Tibial artery (tissue), 4 donors: ENCODE measurements around the gene RAP1GAP.

Experiments used
- DNase-seq, 2 donors: peaks; one replicate each; pipeline ENCODE4 v3.0.0-alpha.2; 2019
- H3K27ac ChIP-seq, 2 donors: fragments of 200-600 bp; sonication (generic) in 1 of 2; 1 replicate in 1 of 2; 2 replicates in 1 of 2; pipeline ENCODE4 v1.5.1; 2018 to 2019; ENCODE audit warnings: mild to moderate bottlenecking in 1 of 2
- H3K27me3 ChIP-seq, 2 donors: fragments of 200-600 bp; sonication (generic) in 1 of 2; one replicate each; pipeline versions ENCODE4 v1.5.1 to v1.6.0; 2016 to 2019
- H3K36me3 ChIP-seq, 3 donors: fragments of 200-600 bp; sonication (generic) in 2 of 3; one replicate each; pipeline ENCODE4 v1.5.1; 2016 to 2019; ENCODE audit warnings: mild to moderate bottlenecking in 2 of 3
- H3K4me1 ChIP-seq, 4 donors: fragments of 200-600 bp; sonication (generic) in 2 of 4; 1 replicate in 3 of 4; 2 replicates in 1 of 4; pipeline ENCODE4 v1.5.1; 2016 to 2019
- H3K4me3 ChIP-seq, 2 donors: fragments of 200-600 bp; sonication (generic) in 1 of 2; 1 replicate in 1 of 2; 2 replicates in 1 of 2; pipeline ENCODE4 v1.5.1; 2018 to 2019; ENCODE audit warnings: mild to moderate bottlenecking in 2 of 2
- H3K9me3 ChIP-seq, 3 donors: fragments of 200-600 bp; sonication (generic) in 1 of 3; one replicate each; pipeline ENCODE4 v1.5.1; 2016 to 2019
- CTCF ChIP-seq, 2 experiments: fragments of 200-600 bp in 1 of 2; fragments of 450-650 bp in 1 of 2; IDR thresholded peaks; one replicate each; pipeline ENCODE4 v1.5.1; 2017 to 2019; ENCODE audit warnings: antibody characterized with exemption in 2 of 2, mild to moderate bottlenecking in 1 of 2, moderate library complexity in 1 of 2
- intact Hi-C: fragments of 100-400 bp; cut with DNase I; formaldehyde crosslinking; loops from one replicate; pipeline ENCODE4 v1.15.0; 2023; ENCODE audit warnings: low total_unique reads

Gene RAP1GAP

GRCh38 chr1:21649315-21649714 lies 19.8 kb downstream of the RAP1GAP start:
- intact Hi-C loops, result no loop called here
- H3K36me3 ChIP-seq, result no peaks in the 10 kb centered on the region
- no peak for TF ChIP-seq CTCF (IDR thresholded peaks at IDR 0.05)
- H3K27ac ChIP-seq, result no peak overlapping the region
- no peak overlapping the region for H3K4me3 ChIP-seq
- no peak for DNase-seq
- peaks cover 0 to 79% of the 10 kb centered on the region in 2 donors for H3K27me3 ChIP-seq
- no peaks in the 10 kb centered on the region for H3K9me3 ChIP-seq
- H3K4me1 ChIP-seq, result peaks cover 0 to 20% (median 10%) of the 10 kb centered on the region in 4 donors

GRCh38 chr1:21648791-21649190 lies 20.4 kb downstream of the RAP1GAP start:
- Histone ChIP-seq H3K27me3 (peaks cover 0 to 84% of the 10 kb centered on the region in 2 donors), H3K4me3 (no peak overlapping the region), H3K4me1 (peaks cover 0 to 20% (median 10%) of the 10 kb centered on the region in 4 donors), H3K36me3 (no peaks in the 10 kb centered on the region), H3K27ac (no peak overlapping the region), H3K9me3 (no peaks in the 10 kb centered on the region)
- no peak for DNase-seq
- no peak for TF ChIP-seq CTCF (IDR thresholded peaks at IDR 0.05)
- intact Hi-C loops, result no loop called here

GRCh38 chr1:21648352-21648730 lies 20.8 kb downstream of the RAP1GAP start:
- intact Hi-C loops, result no loop called here
- Histone ChIP-seq H3K9me3 (no peaks in the 10 kb centered on the region), H3K27me3 (peaks cover 0 to 85% of the 10 kb centered on the region in 2 donors), H3K4me3 (no peak overlapping the region), H3K27ac (no peak overlapping the region), H3K4me1 (peaks cover 0 to 20% (median 10%) of the 10 kb centered on the region in 4 donors), H3K36me3 (no peaks in the 10 kb centered on the region)
- no peak for TF ChIP-seq CTCF (IDR thresholded peaks at IDR 0.05)
- DNase-seq, result no peak

- Histone ChIP-seq H3K9me3 (no peaks in the 10 kb centered on the region), H3K36me3 (no peaks in the 10 kb centered on the region), H3K4me1 (peaks cover 0 to 20% (median 10%) of the 10 kb centered on the region in 4 donors), H3K27ac (no peak overlapping the region), H3K4me3 (no peak overlapping the region), H3K27me3 (peaks cover 0 to 85% of the 10 kb centered on the region in 2 donors)
- intact Hi-C loops, result no loop called here
- no peak for DNase-seq
- TF ChIP-seq CTCF (IDR thresholded peaks at IDR 0.05), result no peak
These were observed 21.5 kb downstream of the RAP1GAP start for GRCh38 chr1:21647431-21648351.

- no peak for TF ChIP-seq CTCF (IDR thresholded peaks at IDR 0.05)
- Histone ChIP-seq H3K9me3 (no peaks in the 10 kb centered on the region), H3K27me3 (peaks cover 0 to 85% of the 10 kb centered on the region in 2 donors), H3K4me3 (no peak overlapping the region), H3K4me1 (peaks cover 0 to 3% (median 0%) of the 10 kb centered on the region in 4 donors), H3K36me3 (no peaks in the 10 kb centered on the region), H3K27ac (no peak overlapping the region)
- DNase-seq, result no peak
- intact Hi-C loops, result no loop called here
These were observed 23.6 kb downstream of the RAP1GAP start for GRCh38 chr1:21645550-21645949.
